ENCODE measurements around the gene TMEM141. TPM values are rescaled to one million over a fixed set of nuclear protein-coding genes. Genes with fewer than 3 reads are reported as not detected.

Gene TMEM141
- total and polyA plus RNA-seq, 10 of the 15 experiments (the other 5 are each of a cell fraction or from before 2014, with no cell fraction given): 7.8 to 48.6 (median 34.4) TPM

DNA sequence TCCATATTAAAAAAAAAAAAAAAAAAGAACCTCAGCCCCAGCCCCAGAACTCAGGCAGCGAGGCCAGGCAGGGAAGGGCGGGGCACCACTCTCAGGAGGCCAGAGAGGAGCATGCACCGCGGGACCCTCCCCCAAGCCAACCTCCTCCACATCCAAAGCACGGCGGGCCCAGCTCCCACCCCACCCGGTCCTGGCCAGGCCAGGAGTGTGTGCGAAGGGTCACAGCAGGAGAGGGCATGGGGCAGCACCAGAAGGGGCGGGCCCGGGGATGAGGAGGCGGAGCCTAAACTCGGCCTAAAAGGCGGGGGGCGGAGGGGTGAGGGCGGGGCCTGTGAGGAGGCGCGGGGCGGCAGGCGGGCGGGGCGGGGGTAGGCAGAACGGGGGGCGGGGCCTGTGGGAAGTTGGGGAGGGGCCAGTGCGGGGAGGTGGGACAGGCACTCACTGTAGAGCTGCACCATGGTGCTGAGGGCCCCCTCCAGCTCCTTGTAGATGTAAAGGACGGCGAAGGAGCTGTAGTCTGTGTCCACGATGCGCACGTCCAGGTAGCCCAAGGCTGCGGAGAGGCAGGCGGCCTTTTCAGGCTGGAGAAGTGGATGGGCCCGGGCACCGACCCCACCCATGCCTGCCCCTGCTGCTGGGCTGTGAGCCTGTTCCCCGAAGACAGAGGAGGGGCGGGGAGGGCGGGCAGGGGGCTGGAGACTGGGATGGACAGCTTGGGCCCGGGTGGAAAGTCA lies 28.1 kb upstream of the TMEM141 start:
- Histone ChIP-seq H3K79me2 (ENCODE audit: control insufficient read depth, insufficient read depth, low read length) (no peaks in the 10 kb centered on the region), H4K20me1 (ENCODE audit: control insufficient read depth, insufficient read depth) (no peaks in the 10 kb centered on the region), H3K27ac (ENCODE audit: control insufficient read depth, insufficient read depth) (no peak overlapping the region), H3K9ac (ENCODE audit: control insufficient read depth, insufficient read depth, low read length) (no peak overlapping the region), H3K4me3 (no peak overlapping the region), H3K4me2 (ENCODE audit: control insufficient read depth, insufficient read depth) (no peak overlapping the region), H2AFZ (ENCODE audit: control insufficient read depth, low read depth, low read length) (no peak overlapping the region), H3K4me1 (ENCODE audit: control insufficient read depth, insufficient read depth, low read length) (peaks cover 24% of the 10 kb centered on the region), H3K27me3 (replicated peaks in 1 of 2; ENCODE audit: control insufficient read depth in 2 of 2, insufficient read depth in 2 of 2, low read length in 1 of 2) (no peaks in the 10 kb centered on the region; a peak in 1 of 4 replicates), H3K36me3 (ENCODE audit: control insufficient read depth in 2 of 2, insufficient read depth in 2 of 2, low read length in 1 of 2) (no peaks in the 10 kb centered on the region), H3K9me3 (replicated peaks; ENCODE audit: control insufficient read depth, insufficient read depth, low read length) (no peaks in the 10 kb centered on the region)
- ChIA-PET RAD21 (ENCODE audit: unreplicated experiment) (interaction anchor here (1.4 kb wide), 1 partner anchor 21 kb away, joined by 3 read pairs; no protein-coding TSS in a partner anchor), POLR2A (no interaction called here), CTCF (interaction anchor here (0.9 kb wide), 1 partner anchor 287 kb away, joined by 3 read pairs; no protein-coding TSS in a partner anchor), SMC1A (ENCODE audit: uncharacterized antibody, unreplicated experiment) (no interaction called here)
- no TSS peak for BruUV-seq (replicated peaks)
- intact Hi-C loops (cut with micrococcal nuclease; ENCODE audit: unreplicated experiment) (no loop called here), in situ Hi-C loops (cut with MboI) (no loop called here)
- DNase-seq (ENCODE audit: low read depth, low spot score) (no peak), ATAC-seq (peak; percentile 37), FAIRE-seq (no peak)
- WGBS (ENCODE audit: insufficient coverage, insufficient replicate concordance, low lambda C conversion rate, missing lambda C conversion rate): 45% methylated on average over 19 of the region's 37 CpGs
- no peak for TF ChIP-seq SP1 (IDR thresholded peaks at IDR 0.05; ENCODE audit: low read depth, low read length)
- TF ChIP-seq HDGF (IDR thresholded peaks at IDR 0.05): no peak
- no peak for TF ChIP-seq ZSCAN29 (IDR thresholded peaks at IDR 0.05)
- no peak for TF ChIP-seq NFYB (IDR thresholded peaks at IDR 0.05; ENCODE audit: insufficient read depth, low read depth, low read length)
- TF ChIP-seq, protein P1, sequence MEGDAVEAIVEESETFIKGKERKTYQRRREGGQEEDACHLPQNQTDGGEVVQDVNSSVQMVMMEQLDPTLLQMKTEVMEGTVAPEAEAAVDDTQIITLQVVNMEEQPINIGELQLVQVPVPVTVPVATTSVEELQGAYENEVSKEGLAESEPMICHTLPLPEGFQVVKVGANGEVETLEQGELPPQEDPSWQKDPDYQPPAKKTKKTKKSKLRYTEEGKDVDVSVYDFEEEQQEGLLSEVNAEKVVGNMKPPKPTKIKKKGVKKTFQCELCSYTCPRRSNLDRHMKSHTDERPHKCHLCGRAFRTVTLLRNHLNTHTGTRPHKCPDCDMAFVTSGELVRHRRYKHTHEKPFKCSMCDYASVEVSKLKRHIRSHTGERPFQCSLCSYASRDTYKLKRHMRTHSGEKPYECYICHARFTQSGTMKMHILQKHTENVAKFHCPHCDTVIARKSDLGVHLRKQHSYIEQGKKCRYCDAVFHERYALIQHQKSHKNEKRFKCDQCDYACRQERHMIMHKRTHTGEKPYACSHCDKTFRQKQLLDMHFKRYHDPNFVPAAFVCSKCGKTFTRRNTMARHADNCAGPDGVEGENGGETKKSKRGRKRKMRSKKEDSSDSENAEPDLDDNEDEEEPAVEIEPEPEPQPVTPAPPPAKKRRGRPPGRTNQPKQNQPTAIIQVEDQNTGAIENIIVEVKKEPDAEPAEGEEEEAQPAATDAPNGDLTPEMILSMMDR (IDR thresholded peaks at IDR 0.05 in 2 of 3, conservative IDR thresholded peaks at IDR 0.05 in 1 of 3; ENCODE audit: control insufficient read depth in 2 of 3, extremely low read depth in 1 of 3, insufficient read depth in 1 of 3, low read depth in 3 of 3, low read length in 3 of 3): no peak
- TF ChIP-seq BCL11A (IDR thresholded peaks at IDR 0.05; ENCODE audit: low read depth, low read length): no peak
- TF ChIP-seq IRF4 (IDR thresholded peaks at IDR 0.05; ENCODE audit: low read depth, low read length): no peak
- TF ChIP-seq HDAC6 (IDR thresholded peaks at IDR 0.05; ENCODE audit: unreplicated experiment): no peak
- no peak for TF ChIP-seq CBX5 (IDR thresholded peaks at IDR 0.05; ENCODE audit: low read depth)
- TF ChIP-seq, protein P2, sequence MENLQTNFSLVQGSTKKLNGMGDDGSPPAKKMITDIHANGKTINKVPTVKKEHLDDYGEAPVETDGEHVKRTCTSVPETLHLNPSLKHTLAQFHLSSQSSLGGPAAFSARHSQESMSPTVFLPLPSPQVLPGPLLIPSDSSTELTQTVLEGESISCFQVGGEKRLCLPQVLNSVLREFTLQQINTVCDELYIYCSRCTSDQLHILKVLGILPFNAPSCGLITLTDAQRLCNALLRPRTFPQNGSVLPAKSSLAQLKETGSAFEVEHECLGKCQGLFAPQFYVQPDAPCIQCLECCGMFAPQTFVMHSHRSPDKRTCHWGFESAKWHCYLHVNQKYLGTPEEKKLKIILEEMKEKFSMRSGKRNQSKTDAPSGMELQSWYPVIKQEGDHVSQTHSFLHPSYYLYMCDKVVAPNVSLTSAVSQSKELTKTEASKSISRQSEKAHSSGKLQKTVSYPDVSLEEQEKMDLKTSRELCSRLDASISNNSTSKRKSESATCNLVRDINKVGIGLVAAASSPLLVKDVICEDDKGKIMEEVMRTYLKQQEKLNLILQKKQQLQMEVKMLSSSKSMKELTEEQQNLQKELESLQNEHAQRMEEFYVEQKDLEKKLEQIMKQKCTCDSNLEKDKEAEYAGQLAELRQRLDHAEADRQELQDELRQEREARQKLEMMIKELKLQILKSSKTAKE (IDR thresholded peaks at IDR 0.05; ENCODE audit: low read depth, poor library complexity, severe bottlenecking): no peak
- TF ChIP-seq NFXL1 (IDR thresholded peaks at IDR 0.05; ENCODE audit: borderline replicate concordance): no peak
- TF ChIP-seq, protein P3, sequence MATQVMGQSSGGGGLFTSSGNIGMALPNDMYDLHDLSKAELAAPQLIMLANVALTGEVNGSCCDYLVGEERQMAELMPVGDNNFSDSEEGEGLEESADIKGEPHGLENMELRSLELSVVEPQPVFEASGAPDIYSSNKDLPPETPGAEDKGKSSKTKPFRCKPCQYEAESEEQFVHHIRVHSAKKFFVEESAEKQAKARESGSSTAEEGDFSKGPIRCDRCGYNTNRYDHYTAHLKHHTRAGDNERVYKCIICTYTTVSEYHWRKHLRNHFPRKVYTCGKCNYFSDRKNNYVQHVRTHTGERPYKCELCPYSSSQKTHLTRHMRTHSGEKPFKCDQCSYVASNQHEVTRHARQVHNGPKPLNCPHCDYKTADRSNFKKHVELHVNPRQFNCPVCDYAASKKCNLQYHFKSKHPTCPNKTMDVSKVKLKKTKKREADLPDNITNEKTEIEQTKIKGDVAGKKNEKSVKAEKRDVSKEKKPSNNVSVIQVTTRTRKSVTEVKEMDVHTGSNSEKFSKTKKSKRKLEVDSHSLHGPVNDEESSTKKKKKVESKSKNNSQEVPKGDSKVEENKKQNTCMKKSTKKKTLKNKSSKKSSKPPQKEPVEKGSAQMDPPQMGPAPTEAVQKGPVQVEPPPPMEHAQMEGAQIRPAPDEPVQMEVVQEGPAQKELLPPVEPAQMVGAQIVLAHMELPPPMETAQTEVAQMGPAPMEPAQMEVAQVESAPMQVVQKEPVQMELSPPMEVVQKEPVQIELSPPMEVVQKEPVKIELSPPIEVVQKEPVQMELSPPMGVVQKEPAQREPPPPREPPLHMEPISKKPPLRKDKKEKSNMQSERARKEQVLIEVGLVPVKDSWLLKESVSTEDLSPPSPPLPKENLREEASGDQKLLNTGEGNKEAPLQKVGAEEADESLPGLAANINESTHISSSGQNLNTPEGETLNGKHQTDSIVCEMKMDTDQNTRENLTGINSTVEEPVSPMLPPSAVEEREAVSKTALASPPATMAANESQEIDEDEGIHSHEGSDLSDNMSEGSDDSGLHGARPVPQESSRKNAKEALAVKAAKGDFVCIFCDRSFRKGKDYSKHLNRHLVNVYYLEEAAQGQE (IDR thresholded peaks at IDR 0.05; ENCODE audit: low read depth, low read length): no peak
- no peak for TF ChIP-seq EP300 (IDR thresholded peaks at IDR 0.05; ENCODE audit: borderline replicate concordance in 1 of 2, control insufficient read depth in 1 of 2, low read depth in 2 of 2, low read length in 2 of 2)
- no peak for TF ChIP-seq YY1 (IDR thresholded peaks at IDR 0.05; ENCODE audit: low read depth, low read length)
- no peak for TF ChIP-seq CREB1 (IDR thresholded peaks at IDR 0.05; ENCODE audit: low read depth)
